Nephron progenitor cell (in vitro differentiated cells): ENCODE measurements around the gene UBR3.

Source experiments
- DNase-seq: peaks from one replicate; pipeline ENCODE4 v3.0.0; 2021
- H3K27ac Mint-ChIP-seq: 2 replicates; pipeline ENCODE4 v1.8.0; 2021; ENCODE audit warnings: mild to moderate bottlenecking, moderate library complexity, mixed read lengths
- H3K27me3 Mint-ChIP-seq: 2 replicates; pipeline ENCODE4 v1.8.0; 2021; ENCODE audit warnings: mild to moderate bottlenecking, low read depth, mixed read lengths; ENCODE audit not compliant: poor library complexity
- H3K36me3 Mint-ChIP-seq: 2 replicates; pipeline ENCODE4 v1.8.0; 2021; ENCODE audit warnings: low read depth, mixed read lengths
- H3K4me1 Mint-ChIP-seq: 2 replicates; pipeline ENCODE4 v1.8.0; 2021; ENCODE audit warnings: mixed read lengths
- H3K4me3 Mint-ChIP-seq: 2 replicates; pipeline ENCODE4 v1.8.0; 2021; ENCODE audit warnings: mild to moderate bottlenecking, moderate library complexity, mixed read lengths
- H3K9me3 Mint-ChIP-seq: 2 replicates; pipeline ENCODE4 v1.8.0; 2021; ENCODE audit warnings: mild to moderate bottlenecking, moderate library complexity, mixed read lengths
- TF ChIP-seq, protein P1 (sequence below): fragments of 200-600 bp; sonication (generic); IDR thresholded peaks from 2 replicates; pipeline ENCODE4 v1.5.0; 2021; ENCODE audit warnings: antibody characterized with exemption

Gene UBR3

DNA sequence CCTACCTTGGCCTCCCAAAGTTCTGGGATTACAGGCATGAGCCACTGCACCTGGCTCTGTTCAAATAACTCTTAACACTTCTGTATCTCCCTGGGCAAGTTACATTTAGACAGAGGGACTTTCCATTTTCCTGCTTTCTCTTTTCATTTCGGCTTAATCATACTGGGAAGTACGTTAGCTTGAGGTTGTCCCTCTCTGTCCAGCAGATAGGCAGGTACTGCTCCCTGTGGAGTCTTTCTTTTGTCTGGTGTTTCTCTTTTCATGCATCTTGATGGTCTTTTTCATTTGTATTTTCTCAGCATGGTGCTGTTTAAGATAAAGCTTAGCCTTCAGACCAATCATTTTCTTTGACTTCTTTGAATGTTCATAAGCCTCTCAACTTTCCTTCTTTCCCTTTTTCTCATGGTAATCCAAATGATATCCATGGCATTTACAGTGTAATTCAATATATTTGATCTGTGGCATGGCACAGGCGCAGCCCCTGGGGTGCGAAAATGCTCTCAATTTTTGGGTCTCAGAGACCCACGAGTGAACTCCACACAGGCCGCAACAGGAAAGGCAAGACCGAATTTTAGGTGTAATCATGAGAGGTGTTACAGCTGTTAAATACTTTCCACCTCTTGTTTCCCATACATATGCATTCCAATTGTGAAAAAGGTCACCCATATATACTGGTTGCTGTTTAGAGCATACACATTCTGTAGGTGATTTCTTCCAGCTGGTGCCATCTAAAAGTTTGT, 250.7 kb downstream of the UBR3 start:
- no peak for DNase-seq
- Mint-ChIP-seq H3K36me3 (peaks cover 48% of the 10 kb centered on the region), H3K4me1 (no peaks in the 10 kb centered on the region), H3K9me3 (no peaks in the 10 kb centered on the region), H3K27ac (no peak overlapping the region), H3K4me3 (no peak overlapping the region), H3K27me3 (peaks cover 4% of the 10 kb centered on the region)
- TF ChIP-seq, protein P1, sequence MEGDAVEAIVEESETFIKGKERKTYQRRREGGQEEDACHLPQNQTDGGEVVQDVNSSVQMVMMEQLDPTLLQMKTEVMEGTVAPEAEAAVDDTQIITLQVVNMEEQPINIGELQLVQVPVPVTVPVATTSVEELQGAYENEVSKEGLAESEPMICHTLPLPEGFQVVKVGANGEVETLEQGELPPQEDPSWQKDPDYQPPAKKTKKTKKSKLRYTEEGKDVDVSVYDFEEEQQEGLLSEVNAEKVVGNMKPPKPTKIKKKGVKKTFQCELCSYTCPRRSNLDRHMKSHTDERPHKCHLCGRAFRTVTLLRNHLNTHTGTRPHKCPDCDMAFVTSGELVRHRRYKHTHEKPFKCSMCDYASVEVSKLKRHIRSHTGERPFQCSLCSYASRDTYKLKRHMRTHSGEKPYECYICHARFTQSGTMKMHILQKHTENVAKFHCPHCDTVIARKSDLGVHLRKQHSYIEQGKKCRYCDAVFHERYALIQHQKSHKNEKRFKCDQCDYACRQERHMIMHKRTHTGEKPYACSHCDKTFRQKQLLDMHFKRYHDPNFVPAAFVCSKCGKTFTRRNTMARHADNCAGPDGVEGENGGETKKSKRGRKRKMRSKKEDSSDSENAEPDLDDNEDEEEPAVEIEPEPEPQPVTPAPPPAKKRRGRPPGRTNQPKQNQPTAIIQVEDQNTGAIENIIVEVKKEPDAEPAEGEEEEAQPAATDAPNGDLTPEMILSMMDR, result no peak

GRCh38 chr2:170084820-170085491, 257.7 kb downstream of the UBR3 start:
- Mint-ChIP-seq H3K4me1 (no peaks in the 10 kb centered on the region), H3K4me3 (no peak overlapping the region), H3K27me3 (no peaks in the 10 kb centered on the region), H3K9me3 (no peaks in the 10 kb centered on the region), H3K27ac (no peak overlapping the region), H3K36me3 (peaks cover 15% of the 10 kb centered on the region)
- TF ChIP-seq, protein P1, result no peak
- no peak for DNase-seq

GRCh38 chr2:170086117-170086688, 258.9 kb downstream of the UBR3 start:
- peaks cover 20% of the 10 kb centered on the region for H3K36me3 Mint-ChIP-seq
- H3K4me3 Mint-ChIP-seq, result no peak overlapping the region
- H3K27me3 Mint-ChIP-seq, result no peaks in the 10 kb centered on the region
- TF ChIP-seq, protein P1, result no peak
- H3K4me1 Mint-ChIP-seq, result no peaks in the 10 kb centered on the region
- peaks cover 9% of the 10 kb centered on the region for H3K9me3 Mint-ChIP-seq
- DNase-seq, result no peak
- no peak overlapping the region for H3K27ac Mint-ChIP-seq

GRCh38 chr2:170086751-170087412, 259.6 kb downstream of the UBR3 start:
- Mint-ChIP-seq H3K4me1 (no peaks in the 10 kb centered on the region), H3K9me3 (peaks cover 14% of the 10 kb centered on the region), H3K27ac (no peak overlapping the region), H3K4me3 (no peak overlapping the region), H3K36me3 (peaks cover 18% of the 10 kb centered on the region), H3K27me3 (no peaks in the 10 kb centered on the region)
- no peak for DNase-seq
- TF ChIP-seq, protein P1, result no peak

GRCh38 chr2:170087413-170087793, 260.1 kb downstream of the UBR3 start:
- Mint-ChIP-seq H3K36me3 (peaks cover 16% of the 10 kb centered on the region), H3K27ac (no peak overlapping the region), H3K27me3 (no peaks in the 10 kb centered on the region), H3K4me3 (no peak overlapping the region), H3K9me3 (peaks cover 20% of the 10 kb centered on the region), H3K4me1 (no peaks in the 10 kb centered on the region)
- no peak for DNase-seq
- TF ChIP-seq, protein P1, result no peak
